ENCODE data around the gene DPH2.

- TF ChIP-seq POLR2AphosphoS5 (IDR thresholded peaks at IDR 0.05) (no peak), CTCF (IDR thresholded peaks at IDR 0.05) (no peak), POLR2A (IDR thresholded peaks at IDR 0.05) (no peak), EP300 (IDR thresholded peaks at IDR 0.05) (no peak)
Observed at GRCh38 chr1:43976890-43977289, 7.1 kb downstream of the DPH2 start.

All from gastroesophageal sphincter (tissue), 3 donors.